Activated B cell treated with CpG ODN at 0.5 μM for 24 hours (primary cell): ENCODE results near the gene CHCHD3. TPM values are rescaled to one million over a fixed set of nuclear protein-coding genes. Genes with fewer than 3 reads are reported as not detected.

Experiments
- ATAC-seq: fragments of 200-7000 bp; cut with Tn5 transposase; one replicate; pipeline ENCODE4 v1.10.0; 2021; ENCODE audit warnings: low read depth, mild to moderate bottlenecking, moderate library complexity
- CTCF ChIA-PET: fragments of 350-600 bp; sonication (Branson Sonifier 250); formaldehyde crosslinking; loops from one replicate; lab custom pipeline; 2021; ENCODE audit warnings: antibody characterized with exemption; lab: Charles Lee
- POLR2A ChIA-PET: fragments of 350-600 bp; sonication (Branson Sonifier 250); formaldehyde crosslinking; loops from one replicate; lab custom pipeline; 2021; ENCODE audit warnings: antibody characterized with exemption; lab: Charles Lee
- DNase-seq: peaks from one replicate; pipeline ENCODE4 v3.0.0; 2022
- H3K27ac Mint-ChIP-seq: one replicate; pipeline ENCODE4 v1.8.0; 2020; ENCODE audit warnings: mixed read lengths
- H3K27me3 Mint-ChIP-seq: one replicate; pipeline ENCODE4 v1.8.0; 2021; ENCODE audit warnings: mixed read lengths
- H3K36me3 Mint-ChIP-seq: one replicate; pipeline ENCODE4 v1.8.0; 2021; ENCODE audit warnings: low read depth, mixed read lengths
- H3K4me1 Mint-ChIP-seq: one replicate; pipeline ENCODE4 v1.8.0; 2021; ENCODE audit warnings: mixed read lengths
- H3K4me3 Mint-ChIP-seq: one replicate; pipeline ENCODE4 v1.8.0; 2020; ENCODE audit warnings: mild to moderate bottlenecking, mixed read lengths
- H3K9me3 Mint-ChIP-seq: one replicate; pipeline ENCODE4 v1.8.0; 2020; ENCODE audit warnings: mixed read lengths
- intact Hi-C: fragments of 100-400 bp; cut with micrococcal nuclease; formaldehyde crosslinking; loops from one replicate; pipeline ENCODE4 v1.15.1; 2024
- total RNA-seq: library from RNA; stranded (reverse); gene quantifications from 2 replicates; pipeline ENCODE4 v1.2.3, GENCODE V29; 2022
- TF ChIP-seq, protein P1 (sequence below): fragments of 200-600 bp; IDR thresholded peaks from one replicate; pipeline ENCODE4 v1.8.0; 2022; ENCODE audit warnings: antibody characterized with exemption, mild to moderate bottlenecking

Gene CHCHD3
- total RNA-seq, 1 donor from 2014 or later = 53.6 TPM

DNA sequence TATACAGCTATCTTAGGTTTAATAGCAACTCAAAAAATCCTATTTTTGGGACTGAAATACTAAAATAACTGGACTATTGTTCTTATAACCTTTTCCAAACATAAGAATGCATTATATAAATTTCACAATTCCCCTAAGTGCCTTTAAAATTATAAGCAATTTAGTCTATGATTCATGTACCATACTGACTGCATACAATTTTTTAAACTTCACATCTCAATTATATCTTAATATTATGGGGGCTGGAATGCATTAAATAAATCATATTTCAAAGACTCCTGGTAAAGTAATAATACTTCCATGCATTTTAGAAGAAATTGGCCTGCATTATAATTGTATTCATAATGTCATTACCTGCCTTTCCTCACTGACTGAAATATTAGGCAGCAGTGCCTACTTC, 144.6 kb downstream of the CHCHD3 start:
- CTCF ChIA-PET = no interaction called here
- peaks cover 6% of the 10 kb centered on the region for H3K9me3 Mint-ChIP-seq
- no peak for ATAC-seq

DNA sequence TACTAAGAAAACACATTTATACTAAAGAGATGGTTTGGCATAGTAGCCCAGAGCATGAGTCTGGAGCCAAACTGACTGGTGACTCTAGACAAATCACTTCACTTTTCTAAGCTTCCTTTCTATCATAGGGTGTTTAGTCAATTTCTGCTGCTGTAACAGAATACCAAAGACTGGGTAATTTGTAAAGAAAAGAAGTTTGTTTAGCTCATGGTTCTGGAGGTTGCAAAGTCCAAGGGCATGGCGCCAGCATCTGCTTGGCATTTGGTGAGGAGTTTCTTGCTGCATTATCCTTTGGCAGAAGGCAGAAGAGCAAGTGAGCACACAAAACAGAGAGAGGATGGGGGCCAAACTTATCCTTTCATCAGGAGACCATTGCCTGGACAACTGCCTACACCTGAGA, 146.3 kb downstream of the CHCHD3 start:
- TF ChIP-seq, protein P1, sequence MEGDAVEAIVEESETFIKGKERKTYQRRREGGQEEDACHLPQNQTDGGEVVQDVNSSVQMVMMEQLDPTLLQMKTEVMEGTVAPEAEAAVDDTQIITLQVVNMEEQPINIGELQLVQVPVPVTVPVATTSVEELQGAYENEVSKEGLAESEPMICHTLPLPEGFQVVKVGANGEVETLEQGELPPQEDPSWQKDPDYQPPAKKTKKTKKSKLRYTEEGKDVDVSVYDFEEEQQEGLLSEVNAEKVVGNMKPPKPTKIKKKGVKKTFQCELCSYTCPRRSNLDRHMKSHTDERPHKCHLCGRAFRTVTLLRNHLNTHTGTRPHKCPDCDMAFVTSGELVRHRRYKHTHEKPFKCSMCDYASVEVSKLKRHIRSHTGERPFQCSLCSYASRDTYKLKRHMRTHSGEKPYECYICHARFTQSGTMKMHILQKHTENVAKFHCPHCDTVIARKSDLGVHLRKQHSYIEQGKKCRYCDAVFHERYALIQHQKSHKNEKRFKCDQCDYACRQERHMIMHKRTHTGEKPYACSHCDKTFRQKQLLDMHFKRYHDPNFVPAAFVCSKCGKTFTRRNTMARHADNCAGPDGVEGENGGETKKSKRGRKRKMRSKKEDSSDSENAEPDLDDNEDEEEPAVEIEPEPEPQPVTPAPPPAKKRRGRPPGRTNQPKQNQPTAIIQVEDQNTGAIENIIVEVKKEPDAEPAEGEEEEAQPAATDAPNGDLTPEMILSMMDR = no peak
- no peak overlapping the region for H3K4me3 Mint-ChIP-seq
- no peak for DNase-seq
- intact Hi-C loops = no loop called here
- ATAC-seq = no peak
- peaks cover 11% of the 10 kb centered on the region for H3K4me1 Mint-ChIP-seq
- H3K27ac Mint-ChIP-seq = no peak overlapping the region
- ChIA-PET POLR2A (no interaction called here), CTCF (no interaction called here)
- H3K27me3 Mint-ChIP-seq = no peaks in the 10 kb centered on the region
- peaks cover 21% of the 10 kb centered on the region for H3K36me3 Mint-ChIP-seq
- H3K9me3 Mint-ChIP-seq = peaks cover 6% of the 10 kb centered on the region

More for the DNA sequence above, 144.6 kb downstream of the CHCHD3 start:
- TF ChIP-seq, protein P1 = no peak
- POLR2A ChIA-PET = no interaction called here
- no peak for DNase-seq
- intact Hi-C loops = no loop called here
- Mint-ChIP-seq H3K36me3 (peaks cover 22% of the 10 kb centered on the region), H3K27ac (no peak overlapping the region), H3K27me3 (no peaks in the 10 kb centered on the region), H3K4me1 (peaks cover 13% of the 10 kb centered on the region), H3K4me3 (no peak overlapping the region)

DNA sequence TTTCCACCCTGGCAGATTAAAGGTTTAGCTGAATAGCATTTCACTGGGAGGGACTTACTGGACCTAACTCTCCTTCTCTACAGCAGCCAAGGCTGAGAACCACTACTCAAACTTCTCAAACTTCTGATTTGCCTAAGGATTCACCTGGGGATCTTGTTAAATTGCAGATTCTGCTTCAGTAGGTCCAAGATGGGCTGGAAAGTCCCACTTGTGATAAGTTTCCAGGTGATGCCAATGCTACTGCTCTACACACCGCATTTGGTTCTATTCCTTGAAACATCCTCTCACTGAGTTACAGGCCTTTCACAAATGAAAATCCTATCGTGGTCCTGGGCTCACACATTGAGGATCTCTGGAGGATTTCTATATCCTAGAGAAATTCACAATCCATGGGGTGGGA, 147.9 kb downstream of the CHCHD3 start:
- peaks cover 29% of the 10 kb centered on the region for H3K36me3 Mint-ChIP-seq
- H3K9me3 Mint-ChIP-seq = peaks cover 6% of the 10 kb centered on the region

DNA sequence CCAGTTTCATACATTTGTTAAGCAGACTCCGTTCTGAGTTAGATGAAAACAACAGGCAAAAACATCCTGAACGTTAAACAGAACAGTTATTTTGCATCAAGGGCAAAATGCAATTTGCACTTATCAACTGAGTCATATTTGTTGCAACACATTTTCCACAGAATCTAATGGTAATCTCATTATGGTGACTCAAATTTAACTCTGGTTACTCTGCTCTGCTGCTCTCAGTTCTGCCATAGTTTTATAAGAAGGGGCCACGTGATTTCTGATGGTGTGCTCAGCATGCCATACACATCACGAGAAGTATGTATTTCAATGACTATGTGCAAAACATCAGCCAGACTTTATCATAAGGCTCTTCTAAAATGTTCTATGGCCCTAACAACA, 148.8 kb downstream of the CHCHD3 start:
- H3K4me1 Mint-ChIP-seq = peaks cover 11% of the 10 kb centered on the region
- peaks cover 27% of the 10 kb centered on the region for H3K36me3 Mint-ChIP-seq
- CTCF ChIA-PET = no interaction called here
- no peak for DNase-seq
- H3K4me3 Mint-ChIP-seq = no peak overlapping the region
- TF ChIP-seq, protein P1 = no peak
- ATAC-seq = no peak
- H3K9me3 Mint-ChIP-seq = peaks cover 6% of the 10 kb centered on the region
- no peaks in the 10 kb centered on the region for H3K27me3 Mint-ChIP-seq
- intact Hi-C loops = no loop called here
- POLR2A ChIA-PET = no interaction called here
- no peak overlapping the region for H3K27ac Mint-ChIP-seq

More for the DNA sequence above, 147.9 kb downstream of the CHCHD3 start:
- TF ChIP-seq, protein P1 = no peak
- peaks cover 11% of the 10 kb centered on the region for H3K4me1 Mint-ChIP-seq
- intact Hi-C loops = no loop called here
- DNase-seq (no peak), ATAC-seq (peak; percentile 14)
- ChIA-PET POLR2A (no interaction called here), CTCF (no interaction called here)
- H3K27me3 Mint-ChIP-seq = no peaks in the 10 kb centered on the region
- no peak overlapping the region for H3K4me3 Mint-ChIP-seq
- no peak overlapping the region for H3K27ac Mint-ChIP-seq

DNA sequence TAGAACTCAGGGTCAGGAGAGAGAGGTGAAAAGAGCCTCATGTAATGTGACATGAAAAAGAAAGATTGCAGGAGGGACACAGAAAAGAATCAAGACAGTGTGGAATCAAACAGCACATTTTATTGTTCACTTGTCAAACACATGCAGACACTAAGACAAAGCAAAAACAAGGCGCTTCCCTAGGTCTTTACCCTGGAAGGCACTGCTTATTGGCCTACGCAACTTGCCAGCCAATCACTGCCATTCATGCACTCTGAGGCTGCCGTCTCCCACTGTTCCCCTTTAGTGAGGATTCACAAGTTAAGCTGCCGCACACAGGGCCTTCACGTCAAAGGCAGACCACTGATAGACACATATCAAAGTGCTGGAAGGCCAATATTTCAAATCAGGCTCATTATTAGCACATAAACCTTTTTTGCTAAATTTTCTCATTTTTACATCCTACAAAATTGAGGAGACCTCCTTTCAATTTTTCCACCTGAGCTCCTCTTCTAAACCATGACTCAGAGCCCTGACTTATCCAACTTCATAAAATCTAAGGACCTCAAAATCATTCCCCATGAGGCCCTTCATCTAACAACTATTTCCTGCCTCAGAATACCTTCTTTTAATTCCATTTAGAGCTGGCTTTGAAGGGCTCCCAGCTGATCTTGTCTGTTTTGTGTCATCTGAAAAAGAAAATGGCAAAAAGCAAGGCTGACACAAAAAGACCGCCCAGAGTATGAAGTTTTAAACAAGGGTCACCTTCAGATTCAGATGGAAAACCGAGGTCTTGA, 149.4 kb downstream of the CHCHD3 start:
- DNase-seq (no peak), ATAC-seq (no peak)
- Mint-ChIP-seq H3K36me3 (peaks cover 27% of the 10 kb centered on the region), H3K4me3 (no peak overlapping the region), H3K27ac (no peak overlapping the region), H3K9me3 (peaks cover 6% of the 10 kb centered on the region), H3K4me1 (peaks cover 11% of the 10 kb centered on the region), H3K27me3 (no peaks in the 10 kb centered on the region)
- ChIA-PET POLR2A (no interaction called here), CTCF (no interaction called here)
- TF ChIP-seq, protein P1 = no peak
- intact Hi-C loops = no loop called here
